GM23338 (cell line): Measurements from ENCODE around the gene MARCHF9. TPM values are rescaled to one million over a fixed set of nuclear protein-coding genes. Genes with fewer than 3 reads are reported as not detected.

Source experiments
- ATAC-seq: fragments of 200-7000 bp; cut with Tn5 transposase; 3 replicates; pipeline ENCODE4 v1.9.1; 2020
- DNase-seq: peaks from one replicate; pipeline ENCODE4 v3.0.0-alpha.2; 2015; ENCODE audit warnings: low spot score
- H2AFZ ChIP-seq: fragments of 200-600 bp; sonication (generic); 2 replicates; pipeline ENCODE4 v1.8.0; 2016; ENCODE audit warnings: antibody characterized with exemption, mild to moderate bottlenecking, moderate library complexity
- H3F3A ChIP-seq: fragments of 200-600 bp; sonication (generic); replicated peaks from 2 replicates; pipeline ENCODE4 v1.8.0; 2017; ENCODE audit warnings: antibody characterized with exemption, mixed run types, low read depth
- H3K27ac ChIP-seq: fragments of 200-600 bp; sonication (generic); 2 replicates; pipeline ENCODE4 v1.6.1; 2016; ENCODE audit warnings: low read depth
- H3K27me3 ChIP-seq: fragments of 200-600 bp; sonication (generic); 2 replicates; pipeline ENCODE4 v1.8.0; 2016; ENCODE audit warnings: mild to moderate bottlenecking, mixed run types, moderate library complexity; ENCODE audit not compliant: insufficient read depth
- H3K36me3 ChIP-seq: fragments of 200-600 bp; sonication (generic); 2 replicates; pipeline ENCODE4 v1.8.0; 2016; ENCODE audit warnings: mild to moderate bottlenecking; ENCODE audit not compliant: insufficient read depth
- H3K4me1 ChIP-seq: fragments of 200-600 bp; sonication (generic); 2 replicates; pipeline ENCODE4 v1.8.0; 2016; ENCODE audit warnings: mild to moderate bottlenecking, moderate library complexity; ENCODE audit not compliant: insufficient read depth
- H3K4me2 ChIP-seq: fragments of 200-600 bp; sonication (generic); 2 replicates; pipeline ENCODE4 v1.7.1; 2017; ENCODE audit warnings: mixed run types
- H3K4me3 ChIP-seq: fragments of 200-600 bp; sonication (generic); 2 replicates; pipeline ENCODE4 v1.6.1; 2016; ENCODE audit warnings: mixed run types
- H3K79me2 ChIP-seq: fragments of 200-600 bp; sonication (generic); replicated peaks from 2 replicates; pipeline ENCODE4 v1.8.0; 2017; ENCODE audit warnings: mild to moderate bottlenecking; ENCODE audit not compliant: insufficient read depth
- H3K9me2 ChIP-seq: fragments of 200-600 bp; sonication (generic); 2 replicates; pipeline ENCODE4 v1.8.0; 2017; ENCODE audit not compliant: insufficient read depth
- H4K20me1 ChIP-seq: fragments of 200-600 bp; sonication (generic); replicated peaks from 2 replicates; pipeline ENCODE4 v1.8.0; 2017; ENCODE audit warnings: mild to moderate bottlenecking; ENCODE audit not compliant: insufficient read depth
- H3K27ac Mint-ChIP-seq: 2 replicates; pipeline ENCODE4 v1.8.0; 2020; ENCODE audit warnings: inconsistent platforms, mild to moderate bottlenecking, moderate library complexity, mixed read lengths
- H3K27me3 Mint-ChIP-seq: 3 replicates; pipeline ENCODE4 v1.8.0; 2022; ENCODE audit warnings: low read depth, mild to moderate bottlenecking, moderate library complexity, mixed read lengths, inconsistent platforms; ENCODE audit not compliant: insufficient read depth, poor library complexity
- H3K36me3 Mint-ChIP-seq: 3 replicates; pipeline ENCODE4 v1.8.0; 2021; ENCODE audit warnings: low read depth, mild to moderate bottlenecking, inconsistent platforms, moderate library complexity, mixed read lengths
- H3K4me1 Mint-ChIP-seq: 3 replicates; pipeline ENCODE4 v1.8.0; 2020; ENCODE audit warnings: mild to moderate bottlenecking, inconsistent platforms, mixed read lengths
- H3K4me3 Mint-ChIP-seq: 3 replicates; pipeline ENCODE4 v1.8.0; 2021; ENCODE audit warnings: moderate library complexity, mild to moderate bottlenecking, inconsistent platforms, mixed read lengths
- H3K9me3 Mint-ChIP-seq: 3 replicates; pipeline ENCODE4 v1.8.0; 2020; ENCODE audit warnings: moderate library complexity, mild to moderate bottlenecking, inconsistent platforms, mixed read lengths
- CREB1 ChIP-seq: fragments of 250-450 bp; sonication (Bioruptor Pico); IDR thresholded peaks from 2 replicates; pipeline ENCODE4 v1.5.0; 2020; ENCODE audit warnings: low read depth, mild to moderate bottlenecking, moderate library complexity
- CTCF ChIP-seq, 2 experiments: fragments of 200-600 bp in 1 of 2; sonication (generic) in 1 of 2; conservative IDR thresholded peaks; 2 replicates each; pipeline versions ENCODE4 v1.5.1 to v1.6.1; 2016 to 2017; ENCODE audit warnings: antibody characterized with exemption in 2 of 2, low read depth in 2 of 2, mild to moderate bottlenecking in 2 of 2, moderate library complexity in 1 of 2
- ETS1 ChIP-seq: IDR thresholded peaks from 2 replicates; pipeline ENCODE4 v1.6.1; 2016; ENCODE audit warnings: antibody characterized with exemption
- EZH2 ChIP-seq: fragments of 200-600 bp; sonication (generic); IDR thresholded peaks from one replicate; pipeline ENCODE4 v1.8.0; 2017; ENCODE audit warnings: antibody characterized with exemption, mild to moderate bottlenecking, low read depth; ENCODE audit not compliant: unreplicated experiment
- EZH2phosphoT487 ChIP-seq: fragments of 200-600 bp; sonication (generic); IDR thresholded peaks from one replicate; pipeline ENCODE4 v1.8.1; 2018; ENCODE audit warnings: antibody characterized with exemption; ENCODE audit not compliant: unreplicated experiment
- JUNB ChIP-seq: IDR thresholded peaks from one replicate; pipeline ENCODE4 v1.6.1; 2016; ENCODE audit warnings: antibody characterized with exemption; ENCODE audit not compliant: unreplicated experiment
- POLR2AphosphoS5 ChIP-seq: IDR thresholded peaks from 2 replicates; pipeline ENCODE4 v1.6.1; 2016; ENCODE audit warnings: antibody characterized with exemption, low read depth
- REST ChIP-seq: IDR thresholded peaks from one replicate; pipeline ENCODE4 v1.6.1; 2018; ENCODE audit warnings: antibody characterized with exemption; ENCODE audit not compliant: unreplicated experiment
- STAT1 ChIP-seq: IDR thresholded peaks from one replicate; pipeline ENCODE4 v1.6.1; 2016; ENCODE audit warnings: antibody characterized with exemption; ENCODE audit not compliant: unreplicated experiment
- ZNF114 ChIP-seq: fragments of 250-450 bp; sonication (Bioruptor Pico); IDR thresholded peaks from 2 replicates; pipeline ENCODE4 v1.5.0; 2020; ENCODE audit warnings: mild to moderate bottlenecking, moderate library complexity
- ZNF331 ChIP-seq: fragments of 250-450 bp; sonication (Bioruptor Pico); IDR thresholded peaks from 2 replicates; pipeline ENCODE4 v1.5.0; 2020; ENCODE audit warnings: low read depth, mild to moderate bottlenecking, moderate library complexity
- polyA plus RNA-seq: library from polyadenylated mRNA; unstranded; fragments of >200 nt; fragmentation: Nextera tagmentation; extraction: Ambion mirVana; gene quantifications from 2 replicates; pipeline ENCODE4 v1.2.1, GENCODE V29; 2016
- total RNA-seq: library from RNA; depleted of rRNA; stranded (reverse); fragments of >200 nt; shearing (Covaris generic); gene quantifications from 2 replicates; pipeline ENCODE4 v1.2.3, GENCODE V29; 2014

The MARCHF9 gene
- total and polyA plus RNA-seq, 2 experiments from 2014 or later: 2.9 to 3.3 TPM

- TF ChIP-seq CTCF (conservative IDR thresholded peaks at IDR 0.05; ENCODE audit: low read depth in 2 of 2) (no peak), REST (no peak), ETS1 (no peak), EZH2phosphoT487 (no peak), JUNB (no peak), CREB1 (CRISPR knock-in tag) (no peak)
Observed at GRCh38 chr12:57725851-57726150, 29.1 kb upstream of the MARCHF9 start (continued).

GRCh38 chr12:57726151-57726883 lies 28.6 kb upstream of the MARCHF9 start:
- H4K20me1 ChIP-seq: no peaks in the 10 kb centered on the region; the same call in 1 of the 2 replicates
- no peak overlapping the region for H3K27ac Mint-ChIP-seq
- peak; percentile 96 for DNase-seq
- peak overlapping the region; percentile 88 for H3K4me2 ChIP-seq
- H2AFZ ChIP-seq: peak overlapping the region; percentile 94
- H3K4me1 Mint-ChIP-seq: peaks cover 15% of the 10 kb centered on the region
- H3K4me3 Mint-ChIP-seq: peak overlapping the region; percentile 89
- no peaks in the 10 kb centered on the region for H3K9me2 ChIP-seq
- peak; percentile 86 for ATAC-seq
- no peak overlapping the region for H3K27ac ChIP-seq
- no peaks in the 10 kb centered on the region for H3K36me3 ChIP-seq
- no peaks in the 10 kb centered on the region for H3F3A ChIP-seq
- peaks cover 84% of the 10 kb centered on the region for H3K27me3 ChIP-seq
- H3K79me2 ChIP-seq: no peaks in the 10 kb centered on the region
- H3K9me3 Mint-ChIP-seq: no peaks in the 10 kb centered on the region
- H3K4me1 ChIP-seq: no peaks in the 10 kb centered on the region
- peaks cover 80% of the 10 kb centered on the region for H3K27me3 Mint-ChIP-seq
- no peaks in the 10 kb centered on the region; the same call in 2 of the 3 replicates for H3K36me3 Mint-ChIP-seq
- H3K4me3 ChIP-seq: peak overlapping the region; percentile 71
- TF ChIP-seq REST: peak; percentile 26
- peak; percentile 52 for TF ChIP-seq EZH2
- no peak for TF ChIP-seq ZNF114
- TF ChIP-seq ETS1: no peak
- TF ChIP-seq STAT1: no peak
- TF ChIP-seq POLR2AphosphoS5: no peak
- TF ChIP-seq CTCF (conservative IDR thresholded peaks at IDR 0.05; ENCODE audit: low read depth in 2 of 2): peak; percentile 78 to 87
- no peak for TF ChIP-seq ZNF331 (CRISPR knock-in tag)
